Large intestine (tissue), 3 donors: ENCODE measurements around the gene EML4. TPM values are rescaled to one million over a fixed set of nuclear protein-coding genes. Genes with fewer than 3 reads are reported as not detected.
"Not testable (repeated sequence)": the region's sequence is repeated elsewhere in the genome, so short reads cannot be mapped to it uniquely, and the experiment has no call there.

Experiments used
- DNase-seq, 2 donors: peaks; one replicate each; pipeline versions ENCODE4 v3.0.0 to v3.0.0-alpha.2; 2013
- H3K27ac ChIP-seq: one replicate; pipeline ENCODE4 v1.5.1; 2013; ENCODE audit warnings: low read length
- H3K27me3 ChIP-seq: 2 replicates; pipeline ENCODE4 v1.6.1; 2013; ENCODE audit warnings: low read length; ENCODE audit not compliant: control insufficient read depth, insufficient read depth
- H3K36me3 ChIP-seq: 2 replicates; pipeline ENCODE4 v1.6.1; 2013; ENCODE audit warnings: low read length; ENCODE audit not compliant: control insufficient read depth, insufficient read depth
- H3K4me1 ChIP-seq: one replicate; pipeline ENCODE4 v1.6.1; 2013; ENCODE audit warnings: low read length; ENCODE audit not compliant: control insufficient read depth, insufficient read depth
- H3K4me3 ChIP-seq: one replicate; pipeline ENCODE4 v1.5.1; 2013; ENCODE audit warnings: low read length
- H3K9me3 ChIP-seq: one replicate; pipeline ENCODE4 v1.6.1; 2013; ENCODE audit warnings: mild to moderate bottlenecking, low read depth, low read length, moderate library complexity; ENCODE audit not compliant: control insufficient read depth
- WGBS: methylation state at CpG from one replicate; pipeline ENCODE4 v1.1.5; 2013; ENCODE audit warnings: low lambda C conversion rate; ENCODE audit not compliant: insufficient coverage; 5-methylcytosine and 5-hydroxymethylcytosine counted together
- polyA plus RNA-seq: library from polyadenylated mRNA; unstranded; fragments of 120-200 nt; gene quantifications from one replicate; pipeline ENCODE4 v1.2.1, GENCODE V29; 2013

Gene EML4
- polyA plus RNA-seq, 1 donor: 129 TPM

GRCh38 chr2:42346856-42347255 lies 177.7 kb downstream of the EML4 start:
- WGBS: no CpG with 5 or more reads among the region's 6 CpGs
- H3K27me3 ChIP-seq, H3K9me3 ChIP-seq, H3K4me3 ChIP-seq: not testable (repeated sequence)
- Histone ChIP-seq H3K4me1 (peaks cover 26% of the 10 kb centered on the region), H3K36me3 (peaks cover 30% of the 10 kb centered on the region), H3K27ac (peak overlapping the region; percentile 70)
- peak; percentile 43 to 48 for DNase-seq

- Histone ChIP-seq H3K36me3 (peaks cover 37% of the 10 kb centered on the region), H3K4me1 (peaks cover 19% of the 10 kb centered on the region), H3K27ac (peak overlapping the region; percentile 70)
- H3K9me3 ChIP-seq, H3K4me3 ChIP-seq, DNase-seq, H3K27me3 ChIP-seq: not testable (repeated sequence)
- WGBS: 100% methylated on average over 1 of the region's 12 CpGs
Observed at GRCh38 chr2:42347518-42347917, 178.4 kb downstream of the EML4 start.

GRCh38 chr2:42348113-42348805 lies 179.1 kb downstream of the EML4 start:
- Histone ChIP-seq H3K4me3 (no peak overlapping the region), H3K27ac (peak overlapping the region; percentile 70), H3K4me1 (peaks cover 12% of the 10 kb centered on the region), H3K9me3 (no peaks in the 10 kb centered on the region), H3K36me3 (peaks cover 37% of the 10 kb centered on the region), H3K27me3 (no peaks in the 10 kb centered on the region)
- peak in 1 of 2 donors; percentile 30 for DNase-seq
- WGBS: 60% methylated on average over 1 of the region's 8 CpGs

GRCh38 chr2:42350434-42351063 lies 181.4 kb downstream of the EML4 start:
- H3K27me3 ChIP-seq: no peaks in the 10 kb centered on the region
- no peak for DNase-seq
- H3K9me3 ChIP-seq: no peaks in the 10 kb centered on the region
- H3K4me1 ChIP-seq: peaks cover 10% of the 10 kb centered on the region
- H3K4me3 ChIP-seq: no peak overlapping the region
- no peak overlapping the region for H3K27ac ChIP-seq
- H3K36me3 ChIP-seq: peaks cover 28% of the 10 kb centered on the region
- 80% methylated on average over 1 of the region's 3 CpGs for WGBS

- H3K27ac ChIP-seq: no peak overlapping the region
- H3K9me3 ChIP-seq: no peaks in the 10 kb centered on the region
- H3K4me1 ChIP-seq: no peaks in the 10 kb centered on the region
- no peak for DNase-seq
- H3K27me3 ChIP-seq: no peaks in the 10 kb centered on the region
- H3K4me3 ChIP-seq: no peak overlapping the region
- WGBS: no CpG with 5 or more reads among the region's 5 CpGs
- peaks cover 26% of the 10 kb centered on the region for H3K36me3 ChIP-seq
Observed at GRCh38 chr2:42351864-42352263, 182.7 kb downstream of the EML4 start.

GRCh38 chr2:42353792-42354429 lies 184.8 kb downstream of the EML4 start:
- Histone ChIP-seq H3K4me1 (peaks cover 1% of the 10 kb centered on the region), H3K27ac (no peak overlapping the region), H3K4me3 (no peak overlapping the region), H3K9me3 (no peaks in the 10 kb centered on the region), H3K36me3 (peaks cover 26% of the 10 kb centered on the region), H3K27me3 (no peaks in the 10 kb centered on the region)
- no peak for DNase-seq
- no CpG with 5 or more reads among the region's 5 CpGs for WGBS

GRCh38 chr2:42359304-42359964 lies 190.3 kb downstream of the EML4 start:
- Histone ChIP-seq H3K27me3 (no peaks in the 10 kb centered on the region), H3K27ac (peak overlapping the region; percentile 94), H3K9me3 (no peaks in the 10 kb centered on the region), H3K4me1 (peaks cover 11% of the 10 kb centered on the region), H3K4me3 (peak overlapping the region; percentile 88), H3K36me3 (peaks cover 4% of the 10 kb centered on the region)
- DNase-seq: no peak
- WGBS: 73% methylated on average over 2 of the region's 6 CpGs

GRCh38 chr2:42359965-42360483 lies 190.9 kb downstream of the EML4 start:
- no peaks in the 10 kb centered on the region for H3K9me3 ChIP-seq
- peak; percentile 52 to 64 for DNase-seq
- H3K4me1 ChIP-seq: peaks cover 11% of the 10 kb centered on the region
- H3K36me3 ChIP-seq: peaks cover 4% of the 10 kb centered on the region
- no peaks in the 10 kb centered on the region for H3K27me3 ChIP-seq
- 0% methylated on average over 2 of the region's 12 CpGs for WGBS
- peak overlapping the region; percentile 94 for H3K27ac ChIP-seq
- peak overlapping the region; percentile 88 for H3K4me3 ChIP-seq

- no peaks in the 10 kb centered on the region for H3K9me3 ChIP-seq
- no CpG with 5 or more reads among the region's 15 CpGs for WGBS
- H3K36me3 ChIP-seq: peaks cover 4% of the 10 kb centered on the region
- H3K27me3 ChIP-seq: no peaks in the 10 kb centered on the region
- peak overlapping the region; percentile 88 for H3K4me3 ChIP-seq
- DNase-seq: peak in 1 of 2 donors; percentile 38
- peaks cover 11% of the 10 kb centered on the region for H3K4me1 ChIP-seq
- H3K27ac ChIP-seq: peak overlapping the region; percentile 94
Observed at GRCh38 chr2:42360493-42360889, 191.3 kb downstream of the EML4 start.
